ENCODE results near the gene VSIR. TPM values are rescaled to one million over a fixed set of nuclear protein-coding genes. Genes with fewer than 3 reads are reported as not detected.

VSIR gene
- polyA plus RNA-seq, 1 of the 3 experiments (the other 2 are of a cell fraction), result 11.3 TPM

GRCh38 chr10:71817831-71818655 lies 44.7 kb upstream of the VSIR start:
- no peak overlapping the region for H3K4me3 ChIP-seq (ENCODE audit: low read depth in 2 of 2, low read length in 1 of 2)
- no peak for DNase-seq
- H3K4me2 ChIP-seq, result no peak overlapping the region
- no peaks in the 10 kb centered on the region for H3K79me2 ChIP-seq (ENCODE audit: insufficient read depth)
- ChIA-PET CTCF (interaction anchor here (1.0 to 5.7 kb wide), 4 partner anchors 44 to 109 kb away, joined by 3 to 40 read pairs (median 6); partner anchors contain the start of gene VSIR), POLR2A (interaction anchor here (0.5 to 0.9 kb wide), 2 partner anchors 61 to 1420 kb away, joined by 3 to 4 read pairs; no protein-coding TSS in a partner anchor)
- no peak overlapping the region for H2AFZ ChIP-seq (ENCODE audit: low read depth)
- H3K36me3 ChIP-seq (replicated peaks in 1 of 2; ENCODE audit: control insufficient read depth in 1 of 2, insufficient read depth in 2 of 2, low read length in 1 of 2), result peaks cover 20 to 82% of the 10 kb centered on the region in 2 experiments
- H3K27ac ChIP-seq (ENCODE audit: low read depth in 2 of 2, low read length in 1 of 2), result no peak overlapping the region
- H3K9me3 ChIP-seq, result no peaks in the 10 kb centered on the region
- 0 out of 2 replicates have a peak, but pooled peaks cover 6% of the 10 kb centered on the region for H4K20me1 ChIP-seq (ENCODE audit: insufficient read depth)
- no peak overlapping the region for H3K9ac ChIP-seq
- H3F3A ChIP-seq (replicated peaks; ENCODE audit: insufficient read depth), result no peaks in the 10 kb centered on the region
- no peaks in the 10 kb centered on the region for H3K9me2 ChIP-seq
- TF ChIP-seq, protein P1, sequence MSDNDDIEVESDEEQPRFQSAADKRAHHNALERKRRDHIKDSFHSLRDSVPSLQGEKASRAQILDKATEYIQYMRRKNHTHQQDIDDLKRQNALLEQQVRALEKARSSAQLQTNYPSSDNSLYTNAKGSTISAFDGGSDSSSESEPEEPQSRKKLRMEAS (IDR thresholded peaks at IDR 0.05; ENCODE audit: low read depth), result no peak
- TF ChIP-seq MEF2A (IDR thresholded peaks at IDR 0.05; ENCODE audit: borderline replicate concordance, low read depth) (no peak), POLR2AphosphoS5 (IDR thresholded peaks at IDR 0.05; ENCODE audit: low read depth, low read length) (no peak), YY1 (IDR thresholded peaks at IDR 0.05; ENCODE audit: low read depth) (no peak), SIN3A (IDR thresholded peaks at IDR 0.05; ENCODE audit: borderline replicate concordance, low read depth, low read length) (no peak), SMC3 (IDR thresholded peaks at IDR 0.05; ENCODE audit: low read depth, low read length) (no peak), RAD21 (IDR thresholded peaks at IDR 0.05; ENCODE audit: low read length) (no peak), RFX5 (IDR thresholded peaks at IDR 0.05; ENCODE audit: low read length) (no peak), GABPA (IDR thresholded peaks at IDR 0.05; ENCODE audit: low read depth) (no peak), RCOR1 (IDR thresholded peaks at IDR 0.05; ENCODE audit: low read length) (no peak), NRF1 (IDR thresholded peaks at IDR 0.05; ENCODE audit: low read depth, low read length) (no peak)
- TF ChIP-seq, protein P2, sequence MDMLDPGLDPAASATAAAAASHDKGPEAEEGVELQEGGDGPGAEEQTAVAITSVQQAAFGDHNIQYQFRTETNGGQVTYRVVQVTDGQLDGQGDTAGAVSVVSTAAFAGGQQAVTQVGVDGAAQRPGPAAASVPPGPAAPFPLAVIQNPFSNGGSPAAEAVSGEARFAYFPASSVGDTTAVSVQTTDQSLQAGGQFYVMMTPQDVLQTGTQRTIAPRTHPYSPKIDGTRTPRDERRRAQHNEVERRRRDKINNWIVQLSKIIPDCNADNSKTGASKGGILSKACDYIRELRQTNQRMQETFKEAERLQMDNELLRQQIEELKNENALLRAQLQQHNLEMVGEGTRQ (IDR thresholded peaks at IDR 0.05; ENCODE audit: borderline replicate concordance, low read depth, low read length), result no peak
- TF ChIP-seq, protein P3, sequence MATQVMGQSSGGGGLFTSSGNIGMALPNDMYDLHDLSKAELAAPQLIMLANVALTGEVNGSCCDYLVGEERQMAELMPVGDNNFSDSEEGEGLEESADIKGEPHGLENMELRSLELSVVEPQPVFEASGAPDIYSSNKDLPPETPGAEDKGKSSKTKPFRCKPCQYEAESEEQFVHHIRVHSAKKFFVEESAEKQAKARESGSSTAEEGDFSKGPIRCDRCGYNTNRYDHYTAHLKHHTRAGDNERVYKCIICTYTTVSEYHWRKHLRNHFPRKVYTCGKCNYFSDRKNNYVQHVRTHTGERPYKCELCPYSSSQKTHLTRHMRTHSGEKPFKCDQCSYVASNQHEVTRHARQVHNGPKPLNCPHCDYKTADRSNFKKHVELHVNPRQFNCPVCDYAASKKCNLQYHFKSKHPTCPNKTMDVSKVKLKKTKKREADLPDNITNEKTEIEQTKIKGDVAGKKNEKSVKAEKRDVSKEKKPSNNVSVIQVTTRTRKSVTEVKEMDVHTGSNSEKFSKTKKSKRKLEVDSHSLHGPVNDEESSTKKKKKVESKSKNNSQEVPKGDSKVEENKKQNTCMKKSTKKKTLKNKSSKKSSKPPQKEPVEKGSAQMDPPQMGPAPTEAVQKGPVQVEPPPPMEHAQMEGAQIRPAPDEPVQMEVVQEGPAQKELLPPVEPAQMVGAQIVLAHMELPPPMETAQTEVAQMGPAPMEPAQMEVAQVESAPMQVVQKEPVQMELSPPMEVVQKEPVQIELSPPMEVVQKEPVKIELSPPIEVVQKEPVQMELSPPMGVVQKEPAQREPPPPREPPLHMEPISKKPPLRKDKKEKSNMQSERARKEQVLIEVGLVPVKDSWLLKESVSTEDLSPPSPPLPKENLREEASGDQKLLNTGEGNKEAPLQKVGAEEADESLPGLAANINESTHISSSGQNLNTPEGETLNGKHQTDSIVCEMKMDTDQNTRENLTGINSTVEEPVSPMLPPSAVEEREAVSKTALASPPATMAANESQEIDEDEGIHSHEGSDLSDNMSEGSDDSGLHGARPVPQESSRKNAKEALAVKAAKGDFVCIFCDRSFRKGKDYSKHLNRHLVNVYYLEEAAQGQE (IDR thresholded peaks at IDR 0.05; ENCODE audit: low read depth, low read length), result no peak
- no peaks in the 10 kb centered on the region for H3K27me3 ChIP-seq (ENCODE audit: insufficient read depth)
- no peaks in the 10 kb centered on the region; a peak in 1 of 4 replicates for H3K4me1 ChIP-seq (ENCODE audit: control insufficient read depth in 1 of 2, insufficient read depth in 2 of 2, low read depth in 1 of 2, low read length in 1 of 2)
- 92% methylated on average over 7 of the region's 9 CpGs for WGBS (ENCODE audit: low lambda C conversion rate)
